GM18858 (cell line): Measurements from ENCODE around the gene TENM4.
A peak's percentile ranks its signal among the peaks of the same experiment; 100 is the strongest.

ENCODE experiments used
- ATAC-seq: cut with Tn5 transposase; IDR thresholded peaks from one replicate; pipeline ENCODE4 v1.9.1; 2021; ENCODE audit not compliant: unreplicated experiment

Gene TENM4

GRCh38 chr11:79440571-79441460, at the start of gene TENM4:
TSS of gene TENM4 (minus strand) at chr11:79441030. CDS start at chr11:79069944, 371,086 bp downstream.
- ATAC-seq: no peak

- no peak for ATAC-seq
Observed at GRCh38 chr11:79488286-79488685, 47.5 kb upstream of the TENM4 start.

- no peak for ATAC-seq
Observed at GRCh38 chr11:79487412-79487811, 46.6 kb upstream of the TENM4 start.

GRCh38 chr11:79486242-79486984, 45.6 kb upstream of the TENM4 start:
- ATAC-seq: no peak

GRCh38 chr11:79485694-79486093, 44.9 kb upstream of the TENM4 start:
- no peak for ATAC-seq

GRCh38 chr11:79484872-79485271, 44.0 kb upstream of the TENM4 start:
- ATAC-seq: no peak

GRCh38 chr11:79482800-79483199, 42.0 kb upstream of the TENM4 start:
- peak; percentile 90 for ATAC-seq

GRCh38 chr11:79481795-79482194, 41.0 kb upstream of the TENM4 start:
- ATAC-seq: peak; percentile 46

GRCh38 chr11:79480864-79481263, 40.0 kb upstream of the TENM4 start:
- no peak for ATAC-seq

GRCh38 chr11:79472819-79473529, 32.1 kb upstream of the TENM4 start:
- no peak for ATAC-seq

- ATAC-seq: no peak
Observed at GRCh38 chr11:79471071-79471844, 30.4 kb upstream of the TENM4 start.

- ATAC-seq: no peak
Observed at GRCh38 chr11:79470161-79470560, 29.3 kb upstream of the TENM4 start.

GRCh38 chr11:79467761-79468160, 26.9 kb upstream of the TENM4 start:
- no peak for ATAC-seq

- no peak for ATAC-seq
Observed at GRCh38 chr11:79466411-79466810, 25.6 kb upstream of the TENM4 start.

GRCh38 chr11:79465160-79465559, 24.3 kb upstream of the TENM4 start:
- no peak for ATAC-seq

- ATAC-seq: no peak
Observed at GRCh38 chr11:79461666-79462645, 21.1 kb upstream of the TENM4 start.

- ATAC-seq: no peak
Observed at GRCh38 chr11:79461144-79461543, 20.3 kb upstream of the TENM4 start.

- ATAC-seq: no peak
Observed at GRCh38 chr11:79458709-79459108, 17.9 kb upstream of the TENM4 start.

GRCh38 chr11:79456501-79456900, 15.7 kb upstream of the TENM4 start:
- no peak for ATAC-seq

GRCh38 chr11:79453617-79454016, 12.8 kb upstream of the TENM4 start:
- ATAC-seq: no peak
